HepG2 (cell line): Measurements from ENCODE around the gene NPFFR1. TPM values are rescaled to one million over a fixed set of nuclear protein-coding genes. Genes with fewer than 3 reads are reported as not detected.
"Not testable (repeated sequence)": the region's sequence is repeated elsewhere in the genome, so short reads cannot be mapped to it uniquely, and the experiment has no call there.

Experiments used
- ATAC-seq: fragments of 200-7000 bp; cut with Tn5 transposase; 3 replicates; pipeline ENCODE4 v1.9.1; 2020; ENCODE audit warnings: mild to moderate bottlenecking, moderate library complexity
- BruUV-seq: library from RNA; stranded (reverse); fragments of 400-500 nt; replicated peaks from 2 replicates; lab custom pipeline; 2021; lab: Mats Ljungman, UMichigan
- CTCF ChIA-PET: fragments of 300-600 bp; formaldehyde crosslinking; extraction: SDS; loops from one replicate; lab custom pipeline; 2021; ENCODE audit warnings: low total read pairs, inconsistent platforms, low intra/inter-chr PET ratio; lab: Yijun Ruan, JAX
- POLR2A ChIA-PET: fragments of 350-600 bp; sonication (Branson Sonifier 250); formaldehyde crosslinking; loops from one replicate; lab custom pipeline; 2020; ENCODE audit warnings: antibody characterized with exemption, inconsistent platforms; lab: Yijun Ruan, JAX
- DNase-seq: peaks from one replicate; pipeline ENCODE4 v3.0.0-alpha.2; 2015; ENCODE audit warnings: low spot score
- FAIRE-seq: peaks from 3 replicates; lab custom pipeline; 2011; peaks lifted over from hg19 to GRCh38; lab: Jason Lieb, UNC
- H2AFZ ChIP-seq: one replicate; pipeline ENCODE4 v1.6.1; 2011; ENCODE audit warnings: low read length, inconsistent platforms
- H3K27ac ChIP-seq: fragments of 300-600 bp; 3 replicates; pipeline ENCODE4 v1.8.0; 2011; ENCODE audit warnings: mixed run types, mild to moderate bottlenecking, mixed read lengths, low read length, inconsistent platforms; ENCODE audit not compliant: insufficient read depth; ENCODE audit errors: extremely low read length
- H3K27me3 ChIP-seq, 2 experiments: fragments of 200-600 bp in 1 of 2; 2 replicates in 1 of 2; 3 replicates in 1 of 2; pipeline versions ENCODE4 v1.6.0 to v1.8.0; 2011; ENCODE audit warnings: low read length in 2 of 2, mild to moderate bottlenecking in 2 of 2, moderate library complexity in 2 of 2, inconsistent platforms in 1 of 2; ENCODE audit not compliant: insufficient read depth in 2 of 2, control insufficient read depth in 1 of 2
- H3K36me3 ChIP-seq, 2 experiments: fragments of 200-600 bp in 1 of 2; replicated peaks in 1 of 2; 2 replicates in 1 of 2; 3 replicates in 1 of 2; pipeline versions ENCODE4 v1.5.1 to v1.8.0; 2011; ENCODE audit warnings: low read length in 2 of 2, inconsistent platforms in 1 of 2; ENCODE audit not compliant: insufficient read depth in 2 of 2, control insufficient read depth in 1 of 2
- H3K4me1 ChIP-seq: 2 replicates; pipeline ENCODE4 v1.5.1; 2012; ENCODE audit warnings: low read length, inconsistent platforms; ENCODE audit not compliant: insufficient read depth
- H3K4me2 ChIP-seq: 2 replicates; pipeline ENCODE4 v1.6.0; 2011; ENCODE audit warnings: low read depth, low read length, inconsistent platforms
- H3K4me3 ChIP-seq, 3 experiments: fragments of 200-600 bp in 1 of 3; sonication (generic), shearing (Covaris generic) in 1 of 3; replicated peaks in 1 of 3; 2 replicates each; pipeline ENCODE4 v1.5.1; 2011 to 2016; ENCODE audit warnings: low read length in 3 of 3, inconsistent platforms in 2 of 3, low read depth in 2 of 3, mild to moderate bottlenecking in 2 of 3, control low read depth in 1 of 3, mixed read lengths in 1 of 3; ENCODE audit not compliant: insufficient read depth in 1 of 3
- H3K79me2 ChIP-seq: one replicate; pipeline ENCODE4 v1.6.1; 2011; ENCODE audit warnings: low read length, inconsistent platforms; ENCODE audit not compliant: insufficient read depth
- H3K9ac ChIP-seq: 2 replicates; pipeline ENCODE4 v1.6.0; 2011; ENCODE audit warnings: mild to moderate bottlenecking, low read depth, low read length, inconsistent platforms; ENCODE audit not compliant: insufficient read depth
- H3K9me3 ChIP-seq: 2 replicates; pipeline ENCODE4 v1.5.1; 2012; ENCODE audit warnings: mild to moderate bottlenecking, low read length
- H4K20me1 ChIP-seq: 2 replicates; pipeline ENCODE4 v1.6.0; 2011; ENCODE audit warnings: inconsistent platforms, mild to moderate bottlenecking, low read length, moderate library complexity; ENCODE audit not compliant: insufficient read depth
- HDAC1 ChIP-seq: sonication (generic); formaldehyde crosslinking; IDR thresholded peaks from 2 replicates; pipeline ENCODE4 v1.5.1; 2020; ENCODE audit warnings: mild to moderate bottlenecking, missing genetic modification reagents
- ZNF12 ChIP-seq: sonication (generic); formaldehyde crosslinking; IDR thresholded peaks from 2 replicates; pipeline ENCODE4 v1.5.0; 2020; ENCODE audit warnings: missing genetic modification reagents
- WGBS: methylation state at CpG from one replicate; pipeline ENCODE4 v1.1.6; 2017; ENCODE audit warnings: low lambda C conversion rate; 5-methylcytosine and 5-hydroxymethylcytosine counted together
- in situ Hi-C: cut with HindIII; loops from 2 replicates; pipeline ENCODE4 v1.10.0; 2017; ENCODE audit warnings: low pct_unique_long_range_greater_than_20kb; ENCODE audit not compliant: extremely low pct_ligation_motif_present
- intact Hi-C: fragments of 100-400 bp; cut with micrococcal nuclease; formaldehyde crosslinking; loops from one replicate; pipeline ENCODE4 v1.10.0; 2022; ENCODE audit not compliant: unreplicated experiment
- polyA plus RNA-seq, 8 experiments: library from polyadenylated mRNA; depleted of rRNA in 3 of 8; stranded (reverse) in 7 of 8; unstranded in 1 of 8; fragments of >200 nt; fragmentation: Illumina TruSeq in 4 of 8; extraction: Trizol in 4 of 8; gene quantifications; 2 replicates each; pipeline versions ENCODE4 v1.2.1 to v1.2.3, GENCODE V29; 2011 to 2016; ENCODE audit warnings: low read depth in 4 of 8, missing spikeins in 1 of 8, mixed read lengths in 1 of 8; ENCODE audit not compliant: insufficient read depth in 1 of 8
- total RNA-seq, 5 experiments: library from RNA; depleted of rRNA; stranded (reverse); fragments of >200 nt; fragmentation: Illumina TruSeq; extraction: Trizol; gene quantifications; 2 replicates each; pipeline ENCODE4 v1.2.3, GENCODE V29; 2016; ENCODE audit warnings: low read depth in 1 of 5
- TF ChIP-seq, protein P1 (sequence below): sonication (generic); formaldehyde crosslinking; IDR thresholded peaks from 2 replicates; pipeline ENCODE4 v1.4.0; 2020; ENCODE audit warnings: missing genetic modification reagents
- TF ChIP-seq, protein P2 (sequence below): sonication (generic); formaldehyde crosslinking; IDR thresholded peaks from 2 replicates; pipeline ENCODE4 v1.5.1; 2020; ENCODE audit warnings: mild to moderate bottlenecking, moderate library complexity, missing genetic modification reagents

The NPFFR1 gene
- total and polyA plus RNA-seq, 2 of the 13 experiments (the other 11 are each of a cell fraction or from before 2014, with no cell fraction given): under 0.01 TPM; not detected in 1

DNA sequence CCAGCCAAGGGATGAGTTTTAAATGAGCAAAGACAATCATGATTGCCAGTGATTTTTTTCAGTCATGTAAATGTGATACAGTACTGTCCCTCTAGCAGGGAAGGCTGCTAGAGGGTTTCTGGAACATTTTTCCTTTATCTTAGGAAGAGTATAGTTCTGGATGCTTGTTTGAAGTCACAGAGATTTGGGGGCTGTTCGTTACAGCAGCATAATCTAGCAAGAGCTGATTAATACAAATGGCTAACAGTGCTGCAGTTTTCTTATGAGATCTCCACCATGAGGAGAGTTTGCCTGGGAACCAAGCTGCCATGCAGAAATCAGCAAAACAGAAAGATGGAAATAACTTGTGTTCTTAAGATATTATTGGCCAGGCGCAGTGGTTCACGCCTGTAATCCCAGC lies 42.7 kb downstream of the NPFFR1 start:
- Histone ChIP-seq H3K9ac (no peak overlapping the region), H3K4me1 (peaks cover 16% of the 10 kb centered on the region), H3K9me3 (no peaks in the 10 kb centered on the region), H3K79me2 (no peaks in the 10 kb centered on the region), H3K27me3 (peaks cover 0 to 14% of the 10 kb centered on the region in 2 experiments; a peak in 2 of 5 replicates), H3K4me2 (no peak overlapping the region), H3K4me3 (no peak overlapping the region), H2AFZ (no peak overlapping the region), H3K36me3 (no peaks in the 10 kb centered on the region), H4K20me1 (no peaks in the 10 kb centered on the region), H3K27ac (no peak overlapping the region)
- FAIRE-seq (no peak), ATAC-seq (no peak), DNase-seq (no peak)
- intact Hi-C loops: no loop called here
- 96% methylated on average over 3 of the region's 3 CpGs for WGBS
- in situ Hi-C loops: no loop called here
- ChIA-PET POLR2A (no interaction called here), CTCF (no interaction called here)
- TF ChIP-seq, protein P1, sequence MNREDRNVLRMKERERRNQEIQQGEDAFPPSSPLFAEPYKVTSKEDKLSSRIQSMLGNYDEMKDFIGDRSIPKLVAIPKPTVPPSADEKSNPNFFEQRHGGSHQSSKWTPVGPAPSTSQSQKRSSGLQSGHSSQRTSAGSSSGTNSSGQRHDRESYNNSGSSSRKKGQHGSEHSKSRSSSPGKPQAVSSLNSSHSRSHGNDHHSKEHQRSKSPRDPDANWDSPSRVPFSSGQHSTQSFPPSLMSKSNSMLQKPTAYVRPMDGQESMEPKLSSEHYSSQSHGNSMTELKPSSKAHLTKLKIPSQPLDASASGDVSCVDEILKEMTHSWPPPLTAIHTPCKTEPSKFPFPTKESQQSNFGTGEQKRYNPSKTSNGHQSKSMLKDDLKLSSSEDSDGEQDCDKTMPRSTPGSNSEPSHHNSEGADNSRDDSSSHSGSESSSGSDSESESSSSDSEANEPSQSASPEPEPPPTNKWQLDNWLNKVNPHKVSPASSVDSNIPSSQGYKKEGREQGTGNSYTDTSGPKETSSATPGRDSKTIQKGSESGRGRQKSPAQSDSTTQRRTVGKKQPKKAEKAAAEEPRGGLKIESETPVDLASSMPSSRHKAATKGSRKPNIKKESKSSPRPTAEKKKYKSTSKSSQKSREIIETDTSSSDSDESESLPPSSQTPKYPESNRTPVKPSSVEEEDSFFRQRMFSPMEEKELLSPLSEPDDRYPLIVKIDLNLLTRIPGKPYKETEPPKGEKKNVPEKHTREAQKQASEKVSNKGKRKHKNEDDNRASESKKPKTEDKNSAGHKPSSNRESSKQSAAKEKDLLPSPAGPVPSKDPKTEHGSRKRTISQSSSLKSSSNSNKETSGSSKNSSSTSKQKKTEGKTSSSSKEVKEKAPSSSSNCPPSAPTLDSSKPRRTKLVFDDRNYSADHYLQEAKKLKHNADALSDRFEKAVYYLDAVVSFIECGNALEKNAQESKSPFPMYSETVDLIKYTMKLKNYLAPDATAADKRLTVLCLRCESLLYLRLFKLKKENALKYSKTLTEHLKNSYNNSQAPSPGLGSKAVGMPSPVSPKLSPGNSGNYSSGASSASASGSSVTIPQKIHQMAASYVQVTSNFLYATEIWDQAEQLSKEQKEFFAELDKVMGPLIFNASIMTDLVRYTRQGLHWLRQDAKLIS: no peak
- TF ChIP-seq ZNF12: peak; percentile 92
- TF ChIP-seq, protein P2, sequence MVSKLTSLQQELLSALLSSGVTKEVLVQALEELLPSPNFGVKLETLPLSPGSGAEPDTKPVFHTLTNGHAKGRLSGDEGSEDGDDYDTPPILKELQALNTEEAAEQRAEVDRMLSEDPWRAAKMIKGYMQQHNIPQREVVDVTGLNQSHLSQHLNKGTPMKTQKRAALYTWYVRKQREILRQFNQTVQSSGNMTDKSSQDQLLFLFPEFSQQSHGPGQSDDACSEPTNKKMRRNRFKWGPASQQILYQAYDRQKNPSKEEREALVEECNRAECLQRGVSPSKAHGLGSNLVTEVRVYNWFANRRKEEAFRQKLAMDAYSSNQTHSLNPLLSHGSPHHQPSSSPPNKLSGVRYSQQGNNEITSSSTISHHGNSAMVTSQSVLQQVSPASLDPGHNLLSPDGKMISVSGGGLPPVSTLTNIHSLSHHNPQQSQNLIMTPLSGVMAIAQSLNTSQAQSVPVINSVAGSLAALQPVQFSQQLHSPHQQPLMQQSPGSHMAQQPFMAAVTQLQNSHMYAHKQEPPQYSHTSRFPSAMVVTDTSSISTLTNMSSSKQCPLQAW (CRISPR knock-in tag): no peak
- TF ChIP-seq HDAC1 (CRISPR knock-in tag): no peak
- BruUV-seq: no TSS peak

DNA sequence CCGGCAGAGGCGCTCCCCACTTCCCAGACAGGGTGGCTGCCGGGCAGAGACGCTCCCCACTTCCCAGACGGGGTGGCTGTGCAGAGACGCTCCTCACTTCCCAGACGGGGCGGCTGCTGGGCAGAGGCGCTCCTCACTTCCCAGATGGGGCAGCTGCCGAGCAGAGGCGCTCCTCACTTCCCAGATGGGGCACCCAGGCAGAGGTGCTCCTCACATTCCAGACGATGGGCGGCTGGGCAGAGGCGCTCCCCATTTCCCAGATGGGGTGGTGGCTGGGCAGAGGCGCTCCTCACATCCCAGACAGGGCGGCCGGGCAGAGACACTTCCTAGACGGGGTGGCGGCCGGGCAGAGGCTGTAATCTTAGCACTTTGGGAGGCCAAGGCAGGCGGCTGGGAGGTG lies 43.8 kb downstream of the NPFFR1 start:
- WGBS: 100% methylated on average over 1 of the region's 21 CpGs
- H3K27me3 ChIP-seq, H3K36me3 ChIP-seq, H3K4me3 ChIP-seq, intact Hi-C loops, CTCF ChIA-PET, FAIRE-seq, H4K20me1 ChIP-seq, H3K27ac ChIP-seq, DNase-seq, H3K9me3 ChIP-seq, H3K4me2 ChIP-seq, ATAC-seq, H2AFZ ChIP-seq, BruUV-seq, H3K79me2 ChIP-seq, H3K9ac ChIP-seq, POLR2A ChIA-PET, in situ Hi-C loops: not testable (repeated sequence)
- H3K4me1 ChIP-seq: peaks cover 23% of the 10 kb centered on the region

DNA sequence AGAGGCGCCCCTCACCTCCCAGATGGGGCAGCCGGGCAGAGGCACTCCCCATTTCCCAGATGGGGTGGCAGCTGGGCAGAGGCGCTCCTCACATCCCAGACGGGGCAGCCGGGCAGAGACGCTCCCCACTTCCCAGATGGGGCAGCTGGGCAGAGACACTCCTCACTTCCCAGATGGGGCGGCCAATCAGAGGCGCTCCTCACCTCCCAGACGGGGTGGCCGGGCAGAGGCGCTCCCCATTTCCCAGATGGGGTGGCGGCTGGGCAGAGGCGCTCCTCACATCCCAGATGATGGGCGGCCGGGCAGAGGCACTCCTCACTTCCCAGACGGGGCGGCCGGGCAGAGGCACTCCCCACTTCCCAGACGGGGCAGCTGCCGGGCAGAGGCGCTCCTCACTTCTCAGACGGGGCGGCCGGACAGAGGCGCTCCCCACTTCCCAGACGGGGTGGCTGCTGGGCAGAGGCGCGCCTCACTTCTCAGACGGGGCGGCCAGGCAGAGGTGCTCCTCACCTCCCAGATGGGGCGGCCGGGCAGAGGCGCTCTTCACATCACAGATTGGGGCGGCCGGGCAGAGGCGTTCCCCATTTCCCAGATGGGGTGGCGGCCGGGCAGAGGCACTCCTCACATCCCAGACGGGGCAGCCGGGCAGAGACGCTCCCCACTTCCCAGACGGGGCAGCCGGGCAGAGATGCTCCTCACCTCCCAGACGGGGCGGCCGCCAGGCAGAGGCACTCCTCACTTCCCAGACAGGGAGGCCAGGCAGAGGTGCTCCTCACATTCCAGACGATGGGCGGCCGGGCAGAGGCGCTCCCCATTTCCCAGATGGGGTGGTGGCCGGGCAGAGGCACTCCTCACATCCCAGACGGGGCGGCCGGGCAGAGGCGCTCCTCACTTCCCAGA lies 44.5 kb downstream of the NPFFR1 start:
- H3K4me2 ChIP-seq, POLR2A ChIA-PET, FAIRE-seq, intact Hi-C loops, DNase-seq, H3K36me3 ChIP-seq, H4K20me1 ChIP-seq, H3K27me3 ChIP-seq, H3K27ac ChIP-seq, H2AFZ ChIP-seq, CTCF ChIA-PET, H3K9me3 ChIP-seq, BruUV-seq, ATAC-seq, H3K9ac ChIP-seq, in situ Hi-C loops, H3K4me3 ChIP-seq, H3K79me2 ChIP-seq: not testable (repeated sequence)
- H3K4me1 ChIP-seq: peaks cover 29% of the 10 kb centered on the region
- 90% methylated on average over 4 of the region's 55 CpGs for WGBS
